OCI-LY7 (cell line): ENCODE results near the gene SYT7.

ENCODE experiments used
- EZH2phosphoT487 ChIP-seq: fragments of 200-600 bp; sonication (generic); IDR thresholded peaks from 2 replicates; pipeline ENCODE4 v1.6.1; 2018; ENCODE audit warnings: low read depth, borderline replicate concordance, mild to moderate bottlenecking, mixed run types, antibody characterized with exemption, low read length, moderate library complexity, mixed read lengths
- TF ChIP-seq, protein P1 (sequence below): fragments of 200-600 bp; sonication (generic); conservative IDR thresholded peaks from 2 replicates; pipeline ENCODE4 v1.5.1; 2014; ENCODE audit warnings: mild to moderate bottlenecking, antibody characterized with exemption, low read length, moderate library complexity, mixed read lengths

DNA sequence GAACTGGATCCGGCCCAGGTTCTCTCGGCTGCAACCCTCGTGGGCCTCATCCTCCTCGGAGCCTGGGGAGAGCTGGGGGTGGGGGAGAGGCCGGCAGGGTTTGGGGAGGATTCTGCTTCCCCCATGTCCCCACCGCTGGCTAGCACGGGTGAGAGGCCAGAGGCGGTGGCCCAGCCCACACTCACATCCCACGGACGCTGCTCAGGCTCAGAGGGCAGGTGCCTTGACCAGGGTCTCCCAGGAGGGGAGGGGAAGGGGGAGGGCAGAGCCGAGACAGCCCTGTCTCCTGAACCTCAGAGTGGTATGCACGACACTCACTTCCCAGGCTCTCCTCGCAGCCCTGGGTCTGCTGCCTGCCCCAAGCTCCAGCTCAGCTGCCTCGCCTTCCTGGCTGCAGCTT is 52.8 kb downstream of the SYT7 start:
- TF ChIP-seq, protein P1, sequence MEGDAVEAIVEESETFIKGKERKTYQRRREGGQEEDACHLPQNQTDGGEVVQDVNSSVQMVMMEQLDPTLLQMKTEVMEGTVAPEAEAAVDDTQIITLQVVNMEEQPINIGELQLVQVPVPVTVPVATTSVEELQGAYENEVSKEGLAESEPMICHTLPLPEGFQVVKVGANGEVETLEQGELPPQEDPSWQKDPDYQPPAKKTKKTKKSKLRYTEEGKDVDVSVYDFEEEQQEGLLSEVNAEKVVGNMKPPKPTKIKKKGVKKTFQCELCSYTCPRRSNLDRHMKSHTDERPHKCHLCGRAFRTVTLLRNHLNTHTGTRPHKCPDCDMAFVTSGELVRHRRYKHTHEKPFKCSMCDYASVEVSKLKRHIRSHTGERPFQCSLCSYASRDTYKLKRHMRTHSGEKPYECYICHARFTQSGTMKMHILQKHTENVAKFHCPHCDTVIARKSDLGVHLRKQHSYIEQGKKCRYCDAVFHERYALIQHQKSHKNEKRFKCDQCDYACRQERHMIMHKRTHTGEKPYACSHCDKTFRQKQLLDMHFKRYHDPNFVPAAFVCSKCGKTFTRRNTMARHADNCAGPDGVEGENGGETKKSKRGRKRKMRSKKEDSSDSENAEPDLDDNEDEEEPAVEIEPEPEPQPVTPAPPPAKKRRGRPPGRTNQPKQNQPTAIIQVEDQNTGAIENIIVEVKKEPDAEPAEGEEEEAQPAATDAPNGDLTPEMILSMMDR: no peak
- no peak for TF ChIP-seq EZH2phosphoT487
